GM23338 (cell line): ENCODE results near the gene ZNF496.

Experiments
- CREB1 ChIP-seq: fragments of 250-450 bp; sonication (Bioruptor Pico); IDR thresholded peaks from 2 replicates; pipeline ENCODE4 v1.5.0; 2020; ENCODE audit warnings: low read depth, mild to moderate bottlenecking, moderate library complexity
- EZH2 ChIP-seq: fragments of 200-600 bp; sonication (generic); IDR thresholded peaks from one replicate; pipeline ENCODE4 v1.8.0; 2017; ENCODE audit warnings: antibody characterized with exemption, mild to moderate bottlenecking, low read depth; ENCODE audit not compliant: unreplicated experiment
- EZH2phosphoT487 ChIP-seq: fragments of 200-600 bp; sonication (generic); IDR thresholded peaks from one replicate; pipeline ENCODE4 v1.8.1; 2018; ENCODE audit warnings: antibody characterized with exemption; ENCODE audit not compliant: unreplicated experiment
- JUNB ChIP-seq: IDR thresholded peaks from one replicate; pipeline ENCODE4 v1.6.1; 2016; ENCODE audit warnings: antibody characterized with exemption; ENCODE audit not compliant: unreplicated experiment
- NANOG ChIP-seq: IDR thresholded peaks from 2 replicates; pipeline ENCODE4 v1.6.1; 2016; ENCODE audit warnings: antibody characterized with exemption, borderline replicate concordance
- POLR2AphosphoS5 ChIP-seq: IDR thresholded peaks from 2 replicates; pipeline ENCODE4 v1.6.1; 2016; ENCODE audit warnings: antibody characterized with exemption, low read depth
- STAT1 ChIP-seq: IDR thresholded peaks from one replicate; pipeline ENCODE4 v1.6.1; 2016; ENCODE audit warnings: antibody characterized with exemption; ENCODE audit not compliant: unreplicated experiment
- ZNF114 ChIP-seq: fragments of 250-450 bp; sonication (Bioruptor Pico); IDR thresholded peaks from 2 replicates; pipeline ENCODE4 v1.5.0; 2020; ENCODE audit warnings: mild to moderate bottlenecking, moderate library complexity
- ZNF331 ChIP-seq: fragments of 250-450 bp; sonication (Bioruptor Pico); IDR thresholded peaks from 2 replicates; pipeline ENCODE4 v1.5.0; 2020; ENCODE audit warnings: low read depth, mild to moderate bottlenecking, moderate library complexity
- ZNF462 ChIP-seq: fragments of 250-450 bp; sonication (Bioruptor Pico); IDR thresholded peaks from 2 replicates; pipeline ENCODE4 v1.5.0; 2020; ENCODE audit warnings: mild to moderate bottlenecking, moderate library complexity
- TF ChIP-seq, protein P1 (sequence below), 2 experiments: fragments of 200-600 bp in 1 of 2; sonication (generic) in 1 of 2; conservative IDR thresholded peaks; 2 replicates each; pipeline versions ENCODE4 v1.5.1 to v1.6.1; 2016 to 2017; ENCODE audit warnings: antibody characterized with exemption in 2 of 2, low read depth in 2 of 2, mild to moderate bottlenecking in 2 of 2, moderate library complexity in 1 of 2
- TF ChIP-seq, protein P2 (sequence below): IDR thresholded peaks from one replicate; pipeline ENCODE4 v1.6.1; 2018; ENCODE audit warnings: antibody characterized with exemption; ENCODE audit not compliant: unreplicated experiment
- TF ChIP-seq, protein P3 (sequence below): IDR thresholded peaks from 2 replicates; pipeline ENCODE4 v1.6.1; 2016; ENCODE audit warnings: antibody characterized with exemption

DNA sequence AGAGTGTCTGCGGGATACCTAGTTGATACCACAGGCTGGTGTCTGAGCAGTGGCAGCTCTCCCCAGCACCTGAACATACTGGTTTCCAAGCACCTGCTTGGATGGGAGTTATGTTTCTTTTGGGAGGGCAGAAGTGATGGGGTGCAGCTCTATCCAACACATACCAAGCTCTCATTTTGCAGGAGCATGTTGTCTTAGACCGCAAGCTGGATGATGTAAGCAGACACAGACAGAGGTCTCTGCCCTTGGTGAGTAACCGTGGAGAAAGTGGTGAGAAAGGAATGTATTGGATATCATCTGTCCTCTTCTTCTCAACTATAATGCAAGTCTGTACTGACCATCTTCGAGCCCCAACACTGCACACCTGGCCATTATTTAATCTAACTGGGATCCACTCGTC is 37.4 kb downstream of the ZNF496 start:
- TF ChIP-seq EZH2 (no peak), ZNF114 (CRISPR knock-in tag) (no peak), EZH2phosphoT487 (no peak), POLR2AphosphoS5 (no peak), ZNF331 (CRISPR knock-in tag) (no peak), STAT1 (no peak), CREB1 (CRISPR knock-in tag) (no peak), NANOG (no peak), JUNB (no peak), ZNF462 (no peak)
- TF ChIP-seq, protein P1, sequence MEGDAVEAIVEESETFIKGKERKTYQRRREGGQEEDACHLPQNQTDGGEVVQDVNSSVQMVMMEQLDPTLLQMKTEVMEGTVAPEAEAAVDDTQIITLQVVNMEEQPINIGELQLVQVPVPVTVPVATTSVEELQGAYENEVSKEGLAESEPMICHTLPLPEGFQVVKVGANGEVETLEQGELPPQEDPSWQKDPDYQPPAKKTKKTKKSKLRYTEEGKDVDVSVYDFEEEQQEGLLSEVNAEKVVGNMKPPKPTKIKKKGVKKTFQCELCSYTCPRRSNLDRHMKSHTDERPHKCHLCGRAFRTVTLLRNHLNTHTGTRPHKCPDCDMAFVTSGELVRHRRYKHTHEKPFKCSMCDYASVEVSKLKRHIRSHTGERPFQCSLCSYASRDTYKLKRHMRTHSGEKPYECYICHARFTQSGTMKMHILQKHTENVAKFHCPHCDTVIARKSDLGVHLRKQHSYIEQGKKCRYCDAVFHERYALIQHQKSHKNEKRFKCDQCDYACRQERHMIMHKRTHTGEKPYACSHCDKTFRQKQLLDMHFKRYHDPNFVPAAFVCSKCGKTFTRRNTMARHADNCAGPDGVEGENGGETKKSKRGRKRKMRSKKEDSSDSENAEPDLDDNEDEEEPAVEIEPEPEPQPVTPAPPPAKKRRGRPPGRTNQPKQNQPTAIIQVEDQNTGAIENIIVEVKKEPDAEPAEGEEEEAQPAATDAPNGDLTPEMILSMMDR (conservative IDR thresholded peaks at IDR 0.05; ENCODE audit: low read depth in 2 of 2) = no peak
- TF ChIP-seq, protein P2, sequence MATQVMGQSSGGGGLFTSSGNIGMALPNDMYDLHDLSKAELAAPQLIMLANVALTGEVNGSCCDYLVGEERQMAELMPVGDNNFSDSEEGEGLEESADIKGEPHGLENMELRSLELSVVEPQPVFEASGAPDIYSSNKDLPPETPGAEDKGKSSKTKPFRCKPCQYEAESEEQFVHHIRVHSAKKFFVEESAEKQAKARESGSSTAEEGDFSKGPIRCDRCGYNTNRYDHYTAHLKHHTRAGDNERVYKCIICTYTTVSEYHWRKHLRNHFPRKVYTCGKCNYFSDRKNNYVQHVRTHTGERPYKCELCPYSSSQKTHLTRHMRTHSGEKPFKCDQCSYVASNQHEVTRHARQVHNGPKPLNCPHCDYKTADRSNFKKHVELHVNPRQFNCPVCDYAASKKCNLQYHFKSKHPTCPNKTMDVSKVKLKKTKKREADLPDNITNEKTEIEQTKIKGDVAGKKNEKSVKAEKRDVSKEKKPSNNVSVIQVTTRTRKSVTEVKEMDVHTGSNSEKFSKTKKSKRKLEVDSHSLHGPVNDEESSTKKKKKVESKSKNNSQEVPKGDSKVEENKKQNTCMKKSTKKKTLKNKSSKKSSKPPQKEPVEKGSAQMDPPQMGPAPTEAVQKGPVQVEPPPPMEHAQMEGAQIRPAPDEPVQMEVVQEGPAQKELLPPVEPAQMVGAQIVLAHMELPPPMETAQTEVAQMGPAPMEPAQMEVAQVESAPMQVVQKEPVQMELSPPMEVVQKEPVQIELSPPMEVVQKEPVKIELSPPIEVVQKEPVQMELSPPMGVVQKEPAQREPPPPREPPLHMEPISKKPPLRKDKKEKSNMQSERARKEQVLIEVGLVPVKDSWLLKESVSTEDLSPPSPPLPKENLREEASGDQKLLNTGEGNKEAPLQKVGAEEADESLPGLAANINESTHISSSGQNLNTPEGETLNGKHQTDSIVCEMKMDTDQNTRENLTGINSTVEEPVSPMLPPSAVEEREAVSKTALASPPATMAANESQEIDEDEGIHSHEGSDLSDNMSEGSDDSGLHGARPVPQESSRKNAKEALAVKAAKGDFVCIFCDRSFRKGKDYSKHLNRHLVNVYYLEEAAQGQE = no peak
- TF ChIP-seq, protein P3, sequence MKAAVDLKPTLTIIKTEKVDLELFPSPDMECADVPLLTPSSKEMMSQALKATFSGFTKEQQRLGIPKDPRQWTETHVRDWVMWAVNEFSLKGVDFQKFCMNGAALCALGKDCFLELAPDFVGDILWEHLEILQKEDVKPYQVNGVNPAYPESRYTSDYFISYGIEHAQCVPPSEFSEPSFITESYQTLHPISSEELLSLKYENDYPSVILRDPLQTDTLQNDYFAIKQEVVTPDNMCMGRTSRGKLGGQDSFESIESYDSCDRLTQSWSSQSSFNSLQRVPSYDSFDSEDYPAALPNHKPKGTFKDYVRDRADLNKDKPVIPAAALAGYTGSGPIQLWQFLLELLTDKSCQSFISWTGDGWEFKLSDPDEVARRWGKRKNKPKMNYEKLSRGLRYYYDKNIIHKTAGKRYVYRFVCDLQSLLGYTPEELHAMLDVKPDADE = no peak
